Esophagus squamous epithelium (tissue), 5 donors: ENCODE data around the gene CYS1. TPM values are rescaled to one million over a fixed set of nuclear protein-coding genes. Genes with fewer than 3 reads are reported as not detected.

Experiments used
- DNase-seq: peaks from one replicate; lab custom pipeline; 2025; lab: John Stamatoyannopoulos, UW
- H3K27ac ChIP-seq, 4 donors: fragments of 200-600 bp; sonication (generic); one replicate each; pipeline ENCODE4 v1.5.1; 2016 to 2019; ENCODE audit warnings: mild to moderate bottlenecking in 1 of 4
- H3K27me3 ChIP-seq, 4 donors: fragments of 200-600 bp; sonication (generic); 1 replicate in 3 of 4; 2 replicates in 1 of 4; pipeline versions ENCODE4 v1.5.1 to v1.6.0; 2017 to 2021; ENCODE audit warnings: antibody characterized with exemption in 1 of 4
- H3K36me3 ChIP-seq, 3 donors: fragments of 200-600 bp; sonication (generic); one replicate each; pipeline ENCODE4 v1.5.1; 2016 to 2019
- H3K4me1 ChIP-seq, 3 donors: fragments of 200-600 bp; sonication (generic); one replicate each; pipeline ENCODE4 v1.5.1; 2017 to 2019
- H3K4me3 ChIP-seq, 4 donors: fragments of 200-600 bp; sonication (generic); 1 replicate in 3 of 4; 2 replicates in 1 of 4; pipeline ENCODE4 v1.5.1; 2016 to 2019; ENCODE audit warnings: mild to moderate bottlenecking in 2 of 4, moderate library complexity in 1 of 4
- H3K9me3 ChIP-seq, 3 donors: fragments of 200-600 bp; sonication (generic); one replicate each; pipeline ENCODE4 v1.5.1; 2016 to 2019
- CTCF ChIP-seq, 6 experiments: fragments of 450-650 bp in 4 of 6; fragments of 200-600 bp in 2 of 6; sonication (generic) in 2 of 6; IDR thresholded peaks; one replicate each; pipeline ENCODE4 v1.5.1; 2016 to 2019; ENCODE audit warnings: antibody characterized with exemption in 6 of 6, mild to moderate bottlenecking in 4 of 6, moderate library complexity in 4 of 6
- POLR2A ChIP-seq, 4 donors: fragments of 450-650 bp; IDR thresholded peaks; one replicate each; pipeline ENCODE4 v1.6.1; 2017; ENCODE audit warnings: antibody characterized with exemption in 4 of 4, mild to moderate bottlenecking in 4 of 4, moderate library complexity in 3 of 4
- WGBS, 2 donors: methylation state at CpG; one replicate each; pipeline ENCODE4 v1.1.5; 2018; 5-methylcytosine and 5-hydroxymethylcytosine counted together
- intact Hi-C: fragments of 100-400 bp; cut with DNase I; formaldehyde crosslinking; loops from one replicate; pipeline ENCODE4 v1.15.0; 2022
- total RNA-seq, 4 donors: library from RNA; depleted of rRNA; stranded (reverse); fragments of >200 nt; gene quantifications; one replicate each; pipeline ENCODE4 v1.1.0, GENCODE V29; 2016
- donor health status: DM: yes; HTN: yes; CAD: no.

CYS1 gene
- total RNA-seq, 4 donors from 2014 or later = 0.09 to 2.5 (median 0.80) TPM

DNA sequence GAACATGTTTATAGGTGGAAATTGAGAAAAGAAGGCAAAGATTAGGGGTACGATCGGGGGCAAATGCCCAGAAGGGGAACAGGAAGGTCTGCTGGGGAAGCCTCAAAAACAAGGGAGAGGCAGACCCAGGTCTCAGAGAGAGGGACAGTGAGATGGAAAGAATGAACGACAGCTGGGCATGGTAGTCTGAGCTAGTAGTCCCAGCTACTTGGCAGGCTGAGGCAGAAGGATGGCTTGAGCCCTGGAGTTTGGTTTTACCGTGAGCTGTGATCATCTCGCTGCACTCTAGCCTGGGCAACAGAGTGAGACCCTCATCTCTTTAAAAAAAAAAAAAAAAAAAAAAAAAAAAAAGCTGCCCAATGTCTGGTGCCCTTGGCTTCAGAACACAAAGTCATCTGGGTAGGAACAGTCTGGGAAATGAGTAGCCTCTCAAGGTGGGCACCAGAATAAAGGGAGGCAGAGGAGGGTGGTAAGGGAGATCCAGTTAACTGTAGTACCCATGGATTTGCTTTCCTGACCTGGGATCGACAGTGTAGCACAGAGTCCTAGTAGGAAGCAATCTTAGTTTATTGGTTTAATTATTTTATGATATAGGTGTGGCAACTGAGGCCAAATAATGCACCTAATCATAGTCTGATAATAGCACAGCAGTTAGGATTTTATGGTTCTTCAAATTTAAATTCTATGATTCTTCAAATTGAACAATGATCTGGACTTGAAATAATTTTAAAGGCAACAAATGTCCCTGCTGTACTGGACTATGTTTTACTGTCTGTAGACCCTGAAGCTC is 45.8 kb upstream of the CYS1 start:
- peaks cover 19 to 51% (median 32%) of the 10 kb centered on the region in 3 donors for H3K4me1 ChIP-seq
- H3K4me3 ChIP-seq = no peak overlapping the region
- no peaks in the 10 kb centered on the region for H3K9me3 ChIP-seq
- TF ChIP-seq CTCF (IDR thresholded peaks at IDR 0.05) (no peak), POLR2A (IDR thresholded peaks at IDR 0.05) (no peak)
- no peak overlapping the region for H3K27ac ChIP-seq
- no peaks in the 10 kb centered on the region for H3K36me3 ChIP-seq
- intact Hi-C loops = loop anchor here (5.0 kb wide), 1 partner anchor 306 kb away; no protein-coding TSS in a partner anchor
- H3K27me3 ChIP-seq = peaks cover 0 to 19% (median 4%) of the 10 kb centered on the region in 4 donors
- DNase-seq = no peak
- 76 to 87% methylated on average over 6 of the region's 6 CpGs for WGBS, 2 donors

DNA sequence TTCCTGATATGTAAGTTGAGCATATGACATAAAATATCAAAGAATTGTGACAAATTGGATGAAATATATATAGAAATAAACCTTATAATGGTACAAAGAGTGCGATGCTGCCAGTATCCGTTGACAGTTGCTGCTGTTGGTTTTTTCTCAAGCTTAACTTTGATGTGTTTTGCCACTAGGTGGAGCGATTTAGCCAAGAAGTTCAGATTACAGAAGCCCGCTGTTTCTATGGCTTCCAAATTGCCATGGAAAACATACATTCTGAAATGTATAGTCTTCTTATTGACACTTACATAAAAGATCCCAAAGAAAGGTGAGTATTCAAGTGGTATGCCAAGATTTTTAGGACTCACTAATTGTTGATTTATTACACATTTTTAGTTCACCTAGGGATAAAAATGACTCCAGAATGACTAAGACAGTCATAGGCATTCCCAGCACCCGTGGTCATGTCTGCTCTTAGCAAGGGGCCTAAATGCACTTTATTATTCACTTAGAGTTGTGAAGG is 44.4 kb upstream of the CYS1 start:
- intact Hi-C loops = loop anchor here (5.0 kb wide), 1 partner anchor 308 kb away; no protein-coding TSS in a partner anchor
- WGBS, 2 donors = 3 to 5% methylated on average over 5 of the region's 5 CpGs
- TF ChIP-seq POLR2A (IDR thresholded peaks at IDR 0.05) = no peak
- peak; percentile 31 to 77 (median 69) for TF ChIP-seq CTCF (IDR thresholded peaks at IDR 0.05)
- peaks cover 25 to 63% (median 36%) of the 10 kb centered on the region in 3 donors for H3K4me1 ChIP-seq
- DNase-seq = no peak
- H3K4me3 ChIP-seq = peak overlapping the region in 2 of 4 donors; percentile 35 to 72
- H3K27ac ChIP-seq = no peak overlapping the region
- peaks cover 0 to 19% (median 4%) of the 10 kb centered on the region in 4 donors for H3K27me3 ChIP-seq
- H3K36me3 ChIP-seq = no peaks in the 10 kb centered on the region
- no peaks in the 10 kb centered on the region for H3K9me3 ChIP-seq

DNA sequence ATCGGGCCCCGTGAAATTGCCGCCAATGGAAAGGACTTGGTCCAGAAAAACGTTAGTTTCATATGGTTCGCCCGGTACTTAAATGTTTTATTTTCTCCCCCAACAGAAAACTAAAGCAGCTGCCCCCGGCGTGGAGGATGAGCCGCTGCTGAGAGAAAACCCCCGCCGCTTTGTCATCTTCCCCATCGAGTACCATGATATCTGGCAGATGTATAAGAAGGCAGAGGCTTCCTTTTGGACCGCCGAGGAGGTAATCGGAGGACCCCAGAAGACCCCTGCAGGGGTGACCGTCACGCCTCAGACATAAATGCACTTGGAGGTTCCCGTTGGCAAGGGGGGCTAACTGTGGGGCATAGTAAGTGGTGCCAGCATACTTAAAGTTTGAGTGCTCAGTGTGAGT is 43.1 kb upstream of the CYS1 start:
- intact Hi-C loops = no loop called here
- TF ChIP-seq CTCF (IDR thresholded peaks at IDR 0.05) (no peak), POLR2A (IDR thresholded peaks at IDR 0.05) (no peak)
- H3K9me3 ChIP-seq = no peaks in the 10 kb centered on the region
- peak overlapping the region in 2 of 4 donors; percentile 82 to 91 for H3K27ac ChIP-seq
- H3K4me3 ChIP-seq = peak overlapping the region; percentile 61 to 80 (median 68)
- no peak for DNase-seq
- peaks cover 0 to 19% (median 4%) of the 10 kb centered on the region in 4 donors for H3K27me3 ChIP-seq
- 3 to 5% methylated on average over 14 to 17 of the region's 18 CpGs for WGBS, 2 donors
- peaks cover 25 to 63% (median 36%) of the 10 kb centered on the region in 3 donors for H3K4me1 ChIP-seq
- H3K36me3 ChIP-seq = no peaks in the 10 kb centered on the region

DNA sequence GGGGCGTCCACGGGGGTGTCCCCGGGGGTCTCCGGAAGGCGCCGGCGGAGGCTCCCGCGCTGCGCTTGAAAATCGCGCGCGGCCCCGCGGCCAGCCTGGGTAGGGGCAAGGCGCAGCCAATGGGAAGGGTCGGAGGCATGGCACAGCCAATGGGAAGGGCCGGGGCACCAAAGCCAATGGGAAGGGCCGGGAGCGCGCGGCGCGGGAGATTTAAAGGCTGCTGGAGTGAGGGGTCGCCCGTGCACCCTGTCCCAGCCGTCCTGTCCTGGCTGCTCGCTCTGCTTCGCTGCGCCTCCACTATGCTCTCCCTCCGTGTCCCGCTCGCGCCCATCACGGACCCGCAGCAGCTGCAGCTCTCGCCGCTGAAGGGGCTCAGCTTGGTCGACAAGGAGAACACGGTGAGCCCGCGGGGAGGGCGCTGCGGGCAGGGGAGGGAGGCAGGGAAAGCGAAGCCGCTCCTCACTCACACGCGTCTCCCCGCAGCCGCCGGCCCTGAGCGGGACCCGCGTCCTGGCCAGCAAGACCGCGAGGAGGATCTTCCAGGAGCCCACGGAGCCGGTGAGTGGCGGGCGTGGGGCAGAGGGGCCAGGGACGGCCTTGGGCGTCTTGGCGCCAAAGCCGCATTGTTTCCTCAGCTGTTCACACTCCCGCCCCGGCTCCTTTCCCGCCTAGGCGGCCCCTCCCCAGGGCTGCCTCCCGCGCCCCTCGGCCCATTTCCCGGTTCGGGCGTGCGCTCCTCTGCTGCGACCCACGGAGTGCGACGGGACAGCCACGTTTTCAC is 42.5 kb upstream of the CYS1 start, which contains the start of gene RRM2:
Gene RRM2, plus strand, starts transcription at position 240 of the 781 bp plus-strand sequence. Its CDS starts 60 bp downstream, at position 300.
- H3K4me1 ChIP-seq = peaks cover 25 to 63% (median 36%) of the 10 kb centered on the region in 3 donors
- TF ChIP-seq CTCF (IDR thresholded peaks at IDR 0.05) = no peak
- TF ChIP-seq POLR2A (IDR thresholded peaks at IDR 0.05) = peak in 1 of 4 donors; percentile 21
- H3K4me3 ChIP-seq = peak within 1 kb of the TSS; percentile 61 to 80 (median 68)
- no peaks in the 10 kb centered on the region for H3K36me3 ChIP-seq
- H3K27ac ChIP-seq = peak within 1 kb of the TSS in 3 of 4 donors; percentile 82 to 91 (median 84)
- 0% methylated on average over 4 of the region's 81 CpGs; no CpG with 5 or more reads in 1 of the 2 donors for WGBS, 2 donors
- H3K9me3 ChIP-seq = no peaks in the 10 kb centered on the region
- peak; percentile 55 for DNase-seq
- intact Hi-C loops = no loop called here
- H3K27me3 ChIP-seq = peaks cover 0 to 19% (median 4%) of the 10 kb centered on the region in 4 donors
